Stimulated activated naive CD4-positive, alpha-beta T cell (primary cell): ENCODE measurements around the gene MYL9.
A peak's percentile ranks its signal among the peaks of the same experiment; 100 is the strongest.

Experiments
- DNase-seq, 6 experiments: peaks; one replicate each; lab custom pipeline; 2025; lab: John Stamatoyannopoulos, UW

Gene MYL9

DNA sequence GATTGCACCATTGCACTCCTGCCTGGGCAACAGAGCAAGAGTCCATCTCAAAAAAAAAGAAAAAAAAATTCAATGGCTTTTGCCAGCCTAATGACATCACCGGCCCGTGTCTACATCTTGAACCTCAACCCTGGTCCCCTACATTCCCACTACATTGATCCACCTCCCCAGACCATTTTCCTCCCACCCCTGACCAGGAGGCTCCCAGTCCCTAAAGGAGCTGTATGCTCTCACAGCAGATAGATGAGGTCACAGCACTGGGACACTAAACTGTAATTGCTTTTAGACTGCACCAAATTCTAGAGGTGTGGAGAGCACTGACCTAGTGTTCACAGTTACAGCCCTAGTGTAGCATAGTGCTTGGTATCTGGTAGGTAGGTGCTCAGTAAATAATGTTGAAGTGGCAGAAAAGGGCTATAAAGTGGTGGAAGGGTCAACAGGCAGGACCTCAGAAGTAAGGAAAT lies 42.7 kb downstream of the MYL9 start:
- DNase-seq, result no peak

DNA sequence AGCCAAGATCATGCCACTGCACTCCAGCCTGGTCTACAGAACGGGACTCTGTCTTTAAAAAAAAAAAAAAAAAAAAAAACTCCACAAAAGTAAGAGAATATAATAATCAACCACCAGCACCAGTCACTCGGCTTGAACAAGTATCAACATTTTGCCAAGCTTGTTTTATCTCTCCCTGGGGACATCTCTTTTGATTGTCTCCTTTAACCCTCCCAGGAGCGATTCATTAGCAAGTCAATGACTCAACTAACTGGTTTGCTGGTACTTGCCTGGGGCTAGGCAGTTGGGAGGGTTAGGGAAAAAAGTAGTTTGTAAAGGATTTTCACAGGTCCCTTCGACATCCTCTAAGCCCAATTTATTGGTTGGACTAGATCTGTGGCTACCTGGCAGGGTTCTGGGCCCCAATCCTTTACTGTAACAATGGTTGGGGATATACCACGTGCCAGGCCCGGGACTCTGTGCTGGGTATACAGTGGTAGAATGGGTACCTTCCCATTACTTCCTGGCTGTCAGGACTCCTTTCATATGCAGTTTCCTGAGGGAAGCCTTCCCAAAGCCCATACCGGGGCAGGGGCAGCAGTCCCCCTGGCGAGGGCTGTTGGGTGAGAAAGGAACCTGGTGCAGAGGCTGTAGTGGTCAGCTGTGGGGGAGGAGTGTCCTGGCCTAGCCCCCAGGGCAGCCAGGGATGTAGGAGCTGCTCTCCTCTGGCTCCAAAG lies 44.2 kb downstream of the MYL9 start:
- DNase-seq, result no peak

DNA sequence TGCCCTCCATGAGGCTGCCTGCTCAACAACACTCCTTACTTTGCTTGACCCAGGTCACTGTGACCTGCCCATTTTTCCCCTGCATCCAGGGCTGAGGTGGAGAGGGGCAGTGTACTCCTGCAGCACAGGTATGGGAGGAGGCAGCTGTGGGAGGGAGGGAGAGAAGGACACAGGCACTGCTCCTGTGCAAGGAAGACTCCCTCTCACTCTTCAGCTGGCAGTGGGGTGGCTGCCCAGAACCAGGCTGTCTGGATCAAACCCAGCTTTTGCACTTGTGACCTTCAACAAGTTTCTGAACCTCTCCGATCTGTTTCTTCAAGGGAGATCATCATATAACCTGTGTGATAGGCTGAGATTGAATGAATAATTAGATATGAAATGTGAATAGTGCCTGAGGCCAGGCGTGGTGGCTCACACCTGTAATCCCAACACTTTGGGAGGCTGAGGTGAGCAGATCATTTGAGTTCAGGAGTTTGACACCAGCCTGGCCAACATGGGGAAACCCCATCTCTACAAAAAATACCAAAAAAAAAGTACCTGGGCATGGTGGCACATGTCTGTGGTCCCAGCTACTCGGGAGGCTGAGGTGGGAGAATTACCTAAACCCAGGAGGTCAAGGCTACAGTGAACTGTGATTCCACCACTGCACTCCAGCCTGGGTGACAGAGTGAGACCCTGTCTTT lies 46.2 kb downstream of the MYL9 start:
- no peak for DNase-seq

DNA sequence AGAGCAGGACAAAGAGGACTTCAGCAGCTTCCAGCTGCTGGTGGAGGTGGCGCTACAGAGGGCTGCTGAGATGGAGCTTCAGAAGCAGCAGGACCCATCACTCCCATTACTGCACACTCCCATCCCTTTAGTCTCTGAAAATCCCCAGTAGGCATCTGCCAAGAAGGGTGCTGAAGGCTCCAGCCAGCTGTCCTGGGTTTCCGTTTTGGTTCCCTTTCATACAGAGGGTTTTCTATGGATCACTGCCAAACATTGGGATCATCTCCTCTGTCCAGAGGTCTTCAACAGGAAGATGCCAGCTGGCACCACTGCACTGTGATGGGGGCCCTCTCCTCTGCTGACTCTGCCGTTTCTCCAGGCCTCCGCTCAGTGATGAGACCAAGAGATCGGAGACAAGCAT lies 50.0 kb downstream of the MYL9 start:
- DNase-seq, result no peak

DNA sequence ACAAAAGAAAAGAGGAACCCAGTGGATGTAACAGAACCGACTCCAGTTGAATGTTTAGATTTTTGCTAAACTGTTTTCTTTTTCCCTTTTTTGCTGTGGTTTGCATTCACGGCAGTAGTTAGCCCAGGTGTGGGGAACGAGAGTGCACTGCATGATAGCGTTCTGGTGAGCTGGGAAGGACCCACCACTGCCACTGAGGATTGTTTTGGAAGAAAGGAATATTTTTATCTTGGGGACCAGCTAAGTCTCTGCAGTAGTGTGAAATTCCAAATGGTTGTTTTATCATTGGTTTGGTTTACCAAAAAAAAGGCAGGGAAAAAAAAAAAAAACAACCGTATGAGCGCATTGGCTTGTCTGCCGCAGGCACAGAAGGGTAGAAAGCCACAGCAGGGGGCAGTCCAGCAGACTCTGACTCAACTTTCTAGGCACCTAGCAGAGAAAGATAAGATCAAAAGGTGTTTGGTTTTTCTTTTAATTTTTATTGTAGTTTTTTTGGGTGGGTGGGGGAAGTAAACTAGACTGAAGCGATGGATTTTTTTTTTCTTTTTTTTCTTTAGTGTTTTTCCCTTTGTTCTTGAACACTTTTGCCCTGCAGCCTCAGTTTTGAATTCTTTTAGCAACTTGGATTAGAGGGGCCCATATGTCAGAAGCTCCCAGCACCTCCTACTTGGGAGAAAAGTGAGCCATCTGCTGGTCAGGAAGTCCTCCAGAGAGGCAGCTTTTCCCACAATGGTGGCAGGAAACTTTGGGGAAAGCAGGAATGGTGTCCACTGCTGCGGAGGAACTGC lies 50.7 kb downstream of the MYL9 start:
- peak in 4 of 6 experiments; percentile 16 to 41 (median 29) for DNase-seq

DNA sequence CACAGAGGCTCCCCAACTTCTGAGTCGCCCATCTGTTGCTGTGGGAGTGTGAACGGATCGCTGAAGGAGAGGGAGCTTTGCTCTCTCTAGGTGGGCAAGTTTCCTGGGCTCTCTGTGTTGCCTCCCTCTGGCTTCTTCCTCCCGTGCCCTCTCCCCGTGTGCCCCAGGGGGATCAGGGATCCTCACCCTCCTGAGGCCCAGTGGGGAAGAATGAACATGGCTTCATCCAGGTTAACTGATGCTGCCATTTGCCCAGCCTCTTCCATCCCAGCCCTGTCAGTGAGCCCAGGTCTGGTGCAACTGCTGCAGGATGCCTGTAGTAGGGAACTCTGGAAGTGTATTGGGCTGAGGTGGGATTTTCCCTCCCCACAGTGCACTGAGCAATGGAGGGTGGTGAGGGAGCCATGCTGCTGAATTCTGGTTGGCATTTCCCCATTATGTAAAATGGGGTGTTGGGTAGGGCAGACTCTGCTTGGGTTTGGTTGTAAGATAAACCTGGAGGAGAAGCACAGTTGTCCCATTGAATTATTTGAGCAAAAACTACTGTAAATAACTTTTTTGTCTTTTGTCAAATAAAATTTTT lies 52.1 kb downstream of the MYL9 start:
- DNase-seq, result no peak

DNA sequence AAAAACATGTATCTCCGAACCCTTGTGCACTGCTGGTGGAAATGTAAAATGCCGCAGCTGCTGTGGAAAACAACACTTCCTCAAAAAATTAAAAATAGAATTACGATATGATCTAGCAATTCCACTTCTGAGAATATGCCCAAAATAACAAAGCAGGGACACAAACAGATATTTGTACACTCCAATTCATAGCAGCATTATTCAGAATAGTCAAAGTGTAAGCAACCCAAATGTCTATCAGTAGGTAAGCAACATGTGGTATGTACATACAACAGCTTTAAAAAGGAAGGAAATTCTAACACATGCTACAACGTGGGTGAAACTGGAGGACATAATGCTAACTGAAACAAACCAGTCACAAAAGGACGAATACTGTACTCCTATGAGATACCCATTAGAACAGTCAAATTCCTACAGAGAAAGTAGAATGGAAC lies 58.6 kb downstream of the MYL9 start:
- DNase-seq, result no peak
